HG02852 (cell line): ENCODE data around the gene PLPPR3.

ENCODE experiments used
- ATAC-seq: cut with Tn5 transposase; IDR thresholded peaks from one replicate; pipeline ENCODE4 v1.9.1; 2021; ENCODE audit warnings: mild to moderate bottlenecking, moderate library complexity; ENCODE audit not compliant: unreplicated experiment

PLPPR3 gene

GRCh38 chr19:810077-810855 is 11.5 kb downstream of the PLPPR3 start:
- ATAC-seq, result no peak

- no peak for ATAC-seq
These were observed 13.4 kb downstream of the PLPPR3 start for GRCh38 chr19:808423-808775.

- ATAC-seq, result no peak
These were observed 13.9 kb downstream of the PLPPR3 start for GRCh38 chr19:807627-808422.

GRCh38 chr19:806815-807421 is 14.8 kb downstream of the PLPPR3 start:
- no peak for ATAC-seq

DNA sequence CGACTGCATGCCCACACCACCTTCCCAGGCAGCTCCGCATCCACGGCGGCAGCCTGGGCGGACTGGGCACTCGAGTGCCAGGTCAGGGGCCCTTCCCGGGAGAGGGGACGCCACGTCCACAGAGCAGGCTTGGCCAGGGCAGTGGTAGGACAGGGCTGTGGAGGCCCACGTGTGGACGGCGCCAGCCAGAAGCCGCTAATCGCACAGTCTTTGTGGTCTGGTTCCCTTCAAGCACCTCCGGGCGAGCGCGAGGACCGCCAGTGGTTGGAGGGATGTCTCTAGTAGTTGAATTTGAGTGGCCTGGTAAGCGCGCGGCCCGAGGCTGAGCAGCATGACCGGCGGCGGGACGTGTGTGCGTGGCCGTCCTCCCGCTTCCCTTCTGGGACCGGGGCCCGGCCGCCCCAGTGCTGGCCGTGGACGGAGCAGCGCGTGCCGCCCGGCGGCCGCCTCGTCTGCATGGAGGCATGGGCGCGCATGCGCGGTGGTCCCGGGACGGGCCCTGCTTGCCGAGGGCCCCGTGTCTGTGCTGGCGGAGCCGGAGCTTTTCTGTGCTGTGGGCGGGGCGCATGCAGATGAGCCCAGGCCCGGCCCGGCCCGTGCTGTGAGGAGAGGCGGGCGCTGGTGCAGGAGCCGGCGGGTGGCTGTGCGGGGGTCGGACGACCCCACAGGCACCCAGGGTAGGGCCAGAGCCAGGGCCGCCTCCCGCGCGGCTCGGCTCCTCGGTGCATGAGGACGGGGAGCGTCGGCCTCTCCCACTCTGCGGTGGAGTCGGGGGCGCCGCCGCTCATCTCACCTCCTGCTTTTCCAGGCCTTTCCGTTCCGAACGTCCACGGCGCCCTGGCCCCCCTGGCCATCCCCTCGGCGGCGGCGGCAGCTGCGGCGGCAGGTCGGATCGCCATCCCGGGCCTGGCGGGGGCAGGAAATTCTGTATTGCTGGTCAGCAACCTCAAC is 15.9 kb downstream of the PLPPR3 start:
- ATAC-seq, result no peak

- no peak for ATAC-seq
These were observed 16.6 kb downstream of the PLPPR3 start for GRCh38 chr19:805166-805551.

DNA sequence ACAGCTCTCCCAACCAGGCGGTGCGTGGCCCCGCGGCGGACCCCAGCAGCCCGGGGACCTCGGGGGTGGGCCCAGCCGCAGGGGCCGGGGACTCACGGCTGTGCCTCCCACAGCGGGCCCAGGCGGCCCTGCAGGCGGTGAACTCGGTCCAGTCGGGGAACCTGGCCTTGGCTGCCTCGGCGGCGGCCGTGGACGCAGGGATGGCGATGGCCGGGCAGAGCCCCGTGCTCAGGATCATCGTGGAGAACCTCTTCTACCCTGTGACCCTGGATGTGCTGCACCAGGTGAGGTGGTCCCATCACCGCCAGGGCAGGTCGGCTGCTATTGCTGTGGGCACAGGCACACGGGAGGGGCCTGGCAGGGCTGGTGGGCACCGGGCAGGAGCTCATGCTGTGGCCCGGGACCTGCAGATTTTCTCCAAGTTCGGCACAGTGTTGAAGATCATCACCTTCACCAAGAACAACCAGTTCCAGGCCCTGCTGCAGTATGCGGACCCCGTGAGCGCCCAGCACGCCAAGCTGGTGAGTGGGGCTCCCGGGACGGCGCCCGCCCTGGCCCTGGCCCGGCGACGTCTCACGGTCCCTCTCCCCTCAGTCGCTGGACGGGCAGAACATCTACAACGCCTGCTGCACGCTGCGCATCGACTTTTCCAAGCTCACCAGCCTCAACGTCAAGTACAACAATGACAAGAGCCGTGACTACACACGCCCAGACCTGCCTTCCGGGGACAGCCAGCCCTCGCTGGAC is 17.2 kb downstream of the PLPPR3 start:
- ATAC-seq, result no peak

DNA sequence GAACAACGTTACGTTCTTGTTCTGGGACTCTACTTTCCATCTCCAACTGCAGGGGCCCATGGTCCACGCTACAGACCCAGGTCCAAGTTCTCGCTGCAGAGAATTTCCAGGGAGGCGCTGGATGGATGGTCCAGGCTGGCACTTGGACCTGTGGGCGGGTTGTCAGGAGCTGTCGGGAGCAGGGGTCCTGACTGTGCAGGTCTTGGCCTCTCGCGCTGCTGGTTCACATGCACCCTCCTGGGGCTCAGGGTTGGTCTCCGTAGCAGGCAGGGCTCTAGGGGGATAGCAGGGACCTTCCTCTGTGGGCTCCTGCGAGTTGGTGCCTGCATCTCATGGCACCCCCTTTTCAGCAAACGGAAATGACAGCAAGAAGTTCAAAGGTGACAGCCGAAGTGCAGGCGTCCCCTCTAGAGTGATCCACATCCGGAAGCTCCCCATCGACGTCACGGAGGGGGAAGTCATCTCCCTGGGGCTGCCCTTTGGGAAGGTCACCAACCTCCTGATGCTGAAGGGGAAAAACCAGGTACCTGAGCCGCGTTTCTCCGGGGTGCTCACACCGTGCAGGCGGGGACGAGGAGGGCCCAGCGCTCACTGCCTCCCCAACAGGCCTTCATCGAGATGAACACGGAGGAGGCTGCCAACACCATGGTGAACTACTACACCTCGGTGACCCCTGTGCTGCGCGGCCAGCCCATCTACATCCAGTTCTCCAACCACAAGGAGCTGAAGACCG is 17.9 kb downstream of the PLPPR3 start:
- ATAC-seq, result no peak

DNA sequence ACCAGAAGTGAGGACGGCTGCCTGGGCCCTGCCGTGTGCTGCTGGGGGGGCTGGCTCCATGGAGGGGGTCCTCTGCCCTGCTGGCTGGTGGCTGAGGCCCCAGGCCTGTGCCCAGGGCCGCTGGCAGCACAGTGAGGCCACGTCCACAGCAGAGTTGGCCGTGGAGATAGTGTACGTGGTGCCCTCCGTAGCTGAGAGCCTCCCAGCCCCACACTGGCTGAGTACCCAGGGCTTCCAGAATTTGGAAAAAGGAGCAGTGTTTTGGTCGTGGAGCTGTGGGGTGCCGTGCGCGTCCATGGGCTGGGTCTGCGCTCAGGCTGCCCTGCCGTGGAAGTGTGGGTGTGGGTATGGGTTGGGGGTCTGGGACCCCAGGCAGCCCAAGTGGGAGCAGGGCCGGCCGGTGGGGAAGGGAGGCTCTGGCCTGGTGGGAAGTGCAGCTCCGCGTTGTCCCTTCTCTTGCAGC is 18.6 kb downstream of the PLPPR3 start:
- no peak for ATAC-seq

DNA sequence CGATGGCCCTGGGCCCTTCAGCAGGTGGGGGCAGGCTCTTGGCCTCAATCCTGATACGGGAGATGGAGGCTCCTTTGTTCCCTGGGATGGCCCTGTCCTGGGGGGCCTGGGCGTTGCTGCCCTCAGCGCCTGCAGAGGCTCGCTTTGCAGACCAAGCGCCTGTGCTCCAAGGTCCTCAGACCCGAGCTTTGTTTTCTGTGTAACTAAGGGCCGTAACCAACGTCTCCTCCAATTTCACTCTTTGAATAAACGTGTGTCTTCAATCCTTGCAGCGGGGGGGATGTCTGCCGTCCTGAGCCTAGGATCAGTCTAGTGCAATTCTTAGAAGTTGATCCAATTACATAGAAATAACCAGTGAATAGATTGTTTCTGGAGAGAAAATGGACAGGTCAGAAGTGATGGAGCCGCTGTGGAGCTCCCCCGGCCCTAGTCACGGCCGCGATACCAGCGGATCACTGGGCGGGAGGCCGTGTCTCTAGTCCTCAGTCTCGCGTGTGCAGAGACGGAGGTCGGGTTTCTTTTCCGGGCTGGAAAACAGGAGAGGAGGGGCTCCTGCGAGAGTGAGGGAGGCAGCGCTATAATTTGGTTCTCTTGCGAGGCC is 19.2 kb downstream of the PLPPR3 start:
- no peak for ATAC-seq

- no peak for ATAC-seq
These were observed 19.8 kb downstream of the PLPPR3 start for GRCh38 chr19:801861-802497.

DNA sequence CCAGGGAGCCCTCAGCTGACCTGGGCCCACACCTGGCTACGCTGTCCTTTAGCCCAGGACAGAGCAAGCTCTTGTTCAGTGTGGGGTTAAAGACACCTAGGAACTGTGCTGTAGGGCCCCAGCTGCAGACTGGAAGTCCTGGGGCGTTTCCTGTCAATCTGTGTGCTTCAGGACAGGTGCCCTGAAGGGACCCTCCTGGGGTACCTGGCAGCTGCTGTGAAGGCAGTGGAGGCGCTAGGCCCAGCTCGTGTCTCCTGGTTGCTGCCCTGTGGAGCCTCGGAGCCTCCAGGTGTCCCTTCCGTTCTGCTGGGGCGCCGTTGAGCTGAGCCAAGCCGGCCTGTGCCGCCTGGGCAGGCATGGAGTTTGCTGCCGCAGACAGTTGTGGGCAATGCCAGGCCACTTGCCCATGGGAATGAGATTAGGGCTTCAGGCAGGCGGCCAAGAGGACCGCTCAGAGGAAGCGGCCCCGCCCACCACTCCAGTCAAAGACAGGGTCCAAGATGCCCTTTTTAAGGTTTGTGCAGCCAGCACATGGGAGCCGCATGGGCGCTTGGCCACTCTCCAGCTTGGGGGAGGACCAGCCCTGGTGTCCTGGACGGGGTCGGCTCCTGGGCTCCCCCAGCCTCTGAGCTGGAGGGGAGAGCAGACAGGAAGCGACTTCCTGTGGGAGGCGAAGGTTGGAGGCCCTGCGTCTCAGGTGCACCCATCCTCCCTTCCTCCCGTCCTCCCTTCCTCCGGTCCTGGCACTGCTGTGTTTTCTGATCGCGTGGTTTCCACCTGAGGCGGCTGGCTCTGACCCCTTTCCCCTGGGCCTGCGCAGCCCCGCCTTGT is 20.5 kb downstream of the PLPPR3 start:
- ATAC-seq, result no peak

DNA sequence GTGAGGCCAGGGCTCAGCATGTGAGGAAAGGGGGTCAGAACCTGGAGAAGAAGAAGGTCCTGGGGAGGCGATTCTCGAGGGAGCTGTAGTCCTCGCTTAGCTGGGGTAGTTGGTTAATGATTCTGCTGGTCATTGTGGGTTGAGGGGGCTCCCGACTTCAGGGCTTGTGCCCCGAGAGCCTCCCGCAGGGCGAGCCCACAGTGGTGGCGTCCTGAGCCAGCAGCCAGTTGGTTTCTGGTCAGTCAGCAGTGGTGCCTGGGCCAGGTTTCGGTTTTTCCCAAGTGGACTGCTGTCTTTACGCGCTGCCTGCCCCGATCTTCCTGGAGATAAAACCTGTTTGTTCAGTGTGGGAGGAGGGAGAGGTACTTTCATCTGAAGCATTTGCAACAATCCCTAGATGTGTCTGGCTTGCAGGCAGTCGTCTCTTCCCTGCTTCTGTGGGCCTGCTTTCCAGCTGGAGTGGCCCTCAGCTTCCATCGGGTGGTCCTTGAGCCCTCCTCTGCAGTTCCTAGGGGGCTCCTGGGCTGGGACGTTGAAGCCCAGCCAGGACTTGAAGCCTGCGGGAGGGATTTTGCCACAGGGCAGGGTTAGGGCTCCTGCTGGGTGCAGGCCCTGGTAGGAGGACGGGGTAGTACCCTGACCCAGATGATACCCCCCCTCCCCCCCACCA is 21.3 kb downstream of the PLPPR3 start:
- ATAC-seq, result no peak

DNA sequence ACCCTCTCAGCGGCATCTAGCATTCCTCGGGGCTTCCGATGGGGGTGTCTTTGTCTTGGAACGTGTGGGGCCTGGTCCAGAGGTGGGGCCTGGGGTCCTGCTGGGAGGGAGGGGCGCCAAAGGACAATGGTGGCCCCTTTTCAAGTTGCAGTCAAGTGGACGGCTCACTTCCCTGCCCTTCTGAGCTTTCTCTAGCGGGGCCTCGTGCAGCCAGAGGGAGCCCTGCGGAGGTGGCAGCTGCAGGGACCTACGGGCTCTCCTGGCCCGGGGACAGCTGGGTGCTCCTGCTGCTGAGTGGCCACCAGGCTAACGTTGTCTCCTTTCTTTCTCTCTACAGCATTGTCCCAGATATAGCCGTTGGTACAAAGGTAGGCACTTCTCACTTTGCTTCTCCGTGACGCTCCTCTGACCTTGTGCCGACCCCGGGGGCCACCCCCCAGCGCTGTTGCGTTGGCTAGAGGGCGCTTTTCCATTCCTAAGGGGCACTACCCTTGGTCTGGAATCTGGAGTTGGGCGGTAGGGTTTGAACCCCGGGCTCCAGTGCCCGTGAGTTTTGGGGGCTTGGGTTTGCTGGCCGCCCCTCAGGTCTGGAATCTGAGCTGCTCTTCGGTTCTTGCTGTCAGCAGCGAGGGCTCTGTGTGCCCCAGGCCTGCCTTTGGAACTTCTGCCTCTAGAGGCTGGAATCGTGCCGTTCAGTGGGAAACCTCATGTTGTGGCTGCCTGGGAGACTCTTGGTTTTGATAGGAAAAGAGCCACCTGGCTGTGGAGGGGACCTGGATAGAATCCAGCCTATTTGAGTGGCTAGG is 22.5 kb downstream of the PLPPR3 start:
- no peak for ATAC-seq

- ATAC-seq, result no peak
These were observed 23.2 kb downstream of the PLPPR3 start for GRCh38 chr19:798415-799075.
